Upper lobe of left lung (tissue), 4 donors: Measurements from ENCODE around the gene ZNF606.

Source experiments
- EP300 ChIP-seq, 4 donors: sonication (generic); formaldehyde crosslinking; IDR thresholded peaks; one replicate each; pipeline ENCODE4 v1.5.1; 2017; ENCODE audit warnings: antibody characterized with exemption in 4 of 4, control low read depth in 2 of 4
- TF ChIP-seq, protein P1 (sequence below), 6 experiments: fragments of 450-650 bp in 4 of 6; fragments of 200-600 bp in 2 of 6; sonication (generic) in 2 of 6; IDR thresholded peaks; one replicate each; pipeline ENCODE4 v1.5.1; 2016 to 2019; ENCODE audit warnings: antibody characterized with exemption in 6 of 6

DNA sequence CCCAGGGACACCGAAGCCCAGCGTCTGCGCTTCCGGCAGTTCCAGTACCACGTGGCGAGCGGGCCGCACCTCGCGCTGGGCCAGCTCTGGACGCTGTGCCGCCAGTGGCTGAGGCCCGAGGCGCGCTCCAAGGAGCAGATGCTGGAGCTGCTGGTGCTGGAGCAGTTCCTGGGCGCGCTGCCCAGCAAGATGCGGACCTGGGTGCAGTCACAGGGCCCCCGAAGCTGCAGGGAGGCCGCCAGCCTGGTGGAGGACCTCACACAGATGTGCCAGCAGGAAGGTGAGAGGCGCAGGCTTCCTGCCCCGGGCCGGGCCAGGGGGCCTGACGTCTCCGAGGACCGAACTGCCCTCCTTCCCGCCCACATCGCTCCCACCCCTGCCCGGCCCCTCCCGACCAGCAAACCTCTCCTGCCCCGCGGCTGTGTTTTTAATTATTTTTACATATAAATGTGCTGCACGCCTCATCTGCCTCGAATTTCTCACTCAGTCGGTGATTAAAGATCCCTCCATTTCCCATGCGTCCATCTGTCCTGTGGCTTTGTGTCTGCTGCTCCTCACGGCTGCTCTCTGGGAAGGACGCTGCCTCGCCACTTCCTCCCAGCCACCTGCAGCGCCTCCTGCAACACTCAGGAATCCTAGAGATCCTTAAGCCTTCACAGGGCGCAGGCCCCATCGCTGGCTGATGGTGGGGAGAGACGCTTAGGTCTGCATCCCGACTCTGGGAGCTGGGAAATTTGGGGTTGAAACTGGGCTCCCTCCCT is 35.5 kb upstream of the ZNF606 start:
- TF ChIP-seq EP300 (IDR thresholded peaks at IDR 0.05), result no peak
- TF ChIP-seq, protein P1, sequence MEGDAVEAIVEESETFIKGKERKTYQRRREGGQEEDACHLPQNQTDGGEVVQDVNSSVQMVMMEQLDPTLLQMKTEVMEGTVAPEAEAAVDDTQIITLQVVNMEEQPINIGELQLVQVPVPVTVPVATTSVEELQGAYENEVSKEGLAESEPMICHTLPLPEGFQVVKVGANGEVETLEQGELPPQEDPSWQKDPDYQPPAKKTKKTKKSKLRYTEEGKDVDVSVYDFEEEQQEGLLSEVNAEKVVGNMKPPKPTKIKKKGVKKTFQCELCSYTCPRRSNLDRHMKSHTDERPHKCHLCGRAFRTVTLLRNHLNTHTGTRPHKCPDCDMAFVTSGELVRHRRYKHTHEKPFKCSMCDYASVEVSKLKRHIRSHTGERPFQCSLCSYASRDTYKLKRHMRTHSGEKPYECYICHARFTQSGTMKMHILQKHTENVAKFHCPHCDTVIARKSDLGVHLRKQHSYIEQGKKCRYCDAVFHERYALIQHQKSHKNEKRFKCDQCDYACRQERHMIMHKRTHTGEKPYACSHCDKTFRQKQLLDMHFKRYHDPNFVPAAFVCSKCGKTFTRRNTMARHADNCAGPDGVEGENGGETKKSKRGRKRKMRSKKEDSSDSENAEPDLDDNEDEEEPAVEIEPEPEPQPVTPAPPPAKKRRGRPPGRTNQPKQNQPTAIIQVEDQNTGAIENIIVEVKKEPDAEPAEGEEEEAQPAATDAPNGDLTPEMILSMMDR (IDR thresholded peaks at IDR 0.05), result no peak
